ENCODE results near the gene HHATL.

Gene HHATL

GRCh38 chr3:42659451-42660130 lies 43.0 kb downstream of the HHATL start:
- in situ Hi-C loops (cut with MboI; ENCODE audit: low pct_unique_long_range_greater_than_20kb, low sequenced_read_pairs, unreplicated experiment) = no loop called here
- TF ChIP-seq, protein P1, sequence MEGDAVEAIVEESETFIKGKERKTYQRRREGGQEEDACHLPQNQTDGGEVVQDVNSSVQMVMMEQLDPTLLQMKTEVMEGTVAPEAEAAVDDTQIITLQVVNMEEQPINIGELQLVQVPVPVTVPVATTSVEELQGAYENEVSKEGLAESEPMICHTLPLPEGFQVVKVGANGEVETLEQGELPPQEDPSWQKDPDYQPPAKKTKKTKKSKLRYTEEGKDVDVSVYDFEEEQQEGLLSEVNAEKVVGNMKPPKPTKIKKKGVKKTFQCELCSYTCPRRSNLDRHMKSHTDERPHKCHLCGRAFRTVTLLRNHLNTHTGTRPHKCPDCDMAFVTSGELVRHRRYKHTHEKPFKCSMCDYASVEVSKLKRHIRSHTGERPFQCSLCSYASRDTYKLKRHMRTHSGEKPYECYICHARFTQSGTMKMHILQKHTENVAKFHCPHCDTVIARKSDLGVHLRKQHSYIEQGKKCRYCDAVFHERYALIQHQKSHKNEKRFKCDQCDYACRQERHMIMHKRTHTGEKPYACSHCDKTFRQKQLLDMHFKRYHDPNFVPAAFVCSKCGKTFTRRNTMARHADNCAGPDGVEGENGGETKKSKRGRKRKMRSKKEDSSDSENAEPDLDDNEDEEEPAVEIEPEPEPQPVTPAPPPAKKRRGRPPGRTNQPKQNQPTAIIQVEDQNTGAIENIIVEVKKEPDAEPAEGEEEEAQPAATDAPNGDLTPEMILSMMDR (IDR thresholded peaks at IDR 0.05; ENCODE audit: extremely low read depth, insufficient read depth, missing control alignments) = no peak
- peak; percentile 27 for DNase-seq (ENCODE audit: low spot score)

DNA sequence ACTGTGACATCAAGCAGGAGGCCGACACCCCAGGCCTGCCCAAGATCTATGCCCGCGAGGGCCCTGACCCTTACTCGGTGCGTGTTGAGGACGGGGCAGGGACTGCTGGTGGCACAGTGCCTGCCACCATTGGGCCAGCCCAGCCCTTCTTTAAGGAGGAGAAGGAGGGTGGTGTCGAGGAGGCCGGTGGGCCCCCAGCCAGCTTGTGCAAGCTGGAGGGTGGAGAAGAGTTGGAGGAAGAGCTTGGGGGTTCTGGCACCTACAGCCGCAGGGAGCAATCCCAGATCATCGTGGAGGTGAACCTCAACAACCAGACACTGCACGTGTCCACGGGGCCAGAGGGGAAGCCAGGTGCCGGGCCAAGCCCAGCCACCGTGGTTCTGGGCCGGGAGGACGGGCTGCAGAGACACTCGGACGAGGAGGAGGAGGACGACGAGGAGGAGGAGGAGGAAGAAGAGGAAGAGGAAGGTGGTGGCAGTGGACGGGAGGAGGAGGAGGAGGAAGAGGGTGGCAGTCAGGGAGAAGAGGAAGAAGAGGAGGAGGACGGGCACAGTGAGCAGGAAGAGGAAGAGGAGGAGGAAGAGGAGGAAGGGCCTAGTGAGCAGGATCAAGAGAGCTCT lies 43.7 kb downstream of the HHATL start:
- in situ Hi-C loops (cut with MboI; ENCODE audit: low pct_unique_long_range_greater_than_20kb, low sequenced_read_pairs, unreplicated experiment) = no loop called here
- DNase-seq (ENCODE audit: low spot score) = no peak
- TF ChIP-seq, protein P1 (IDR thresholded peaks at IDR 0.05; ENCODE audit: extremely low read depth, insufficient read depth, missing control alignments) = no peak

GRCh38 chr3:42658091-42658770 lies 44.4 kb downstream of the HHATL start:
- TF ChIP-seq, protein P1 (IDR thresholded peaks at IDR 0.05; ENCODE audit: extremely low read depth, insufficient read depth, missing control alignments) = no peak
- DNase-seq (ENCODE audit: low spot score) = no peak
- in situ Hi-C loops (cut with MboI; ENCODE audit: low pct_unique_long_range_greater_than_20kb, low sequenced_read_pairs, unreplicated experiment) = no loop called here

- DNase-seq (ENCODE audit: low spot score) = no peak
- in situ Hi-C loops (cut with MboI; ENCODE audit: low pct_unique_long_range_greater_than_20kb, low sequenced_read_pairs, unreplicated experiment) = no loop called here
- TF ChIP-seq, protein P1 (IDR thresholded peaks at IDR 0.05; ENCODE audit: extremely low read depth, insufficient read depth, missing control alignments) = no peak
Measured at GRCh38 chr3:42657675-42658074, 44.9 kb downstream of the HHATL start.

DNA sequence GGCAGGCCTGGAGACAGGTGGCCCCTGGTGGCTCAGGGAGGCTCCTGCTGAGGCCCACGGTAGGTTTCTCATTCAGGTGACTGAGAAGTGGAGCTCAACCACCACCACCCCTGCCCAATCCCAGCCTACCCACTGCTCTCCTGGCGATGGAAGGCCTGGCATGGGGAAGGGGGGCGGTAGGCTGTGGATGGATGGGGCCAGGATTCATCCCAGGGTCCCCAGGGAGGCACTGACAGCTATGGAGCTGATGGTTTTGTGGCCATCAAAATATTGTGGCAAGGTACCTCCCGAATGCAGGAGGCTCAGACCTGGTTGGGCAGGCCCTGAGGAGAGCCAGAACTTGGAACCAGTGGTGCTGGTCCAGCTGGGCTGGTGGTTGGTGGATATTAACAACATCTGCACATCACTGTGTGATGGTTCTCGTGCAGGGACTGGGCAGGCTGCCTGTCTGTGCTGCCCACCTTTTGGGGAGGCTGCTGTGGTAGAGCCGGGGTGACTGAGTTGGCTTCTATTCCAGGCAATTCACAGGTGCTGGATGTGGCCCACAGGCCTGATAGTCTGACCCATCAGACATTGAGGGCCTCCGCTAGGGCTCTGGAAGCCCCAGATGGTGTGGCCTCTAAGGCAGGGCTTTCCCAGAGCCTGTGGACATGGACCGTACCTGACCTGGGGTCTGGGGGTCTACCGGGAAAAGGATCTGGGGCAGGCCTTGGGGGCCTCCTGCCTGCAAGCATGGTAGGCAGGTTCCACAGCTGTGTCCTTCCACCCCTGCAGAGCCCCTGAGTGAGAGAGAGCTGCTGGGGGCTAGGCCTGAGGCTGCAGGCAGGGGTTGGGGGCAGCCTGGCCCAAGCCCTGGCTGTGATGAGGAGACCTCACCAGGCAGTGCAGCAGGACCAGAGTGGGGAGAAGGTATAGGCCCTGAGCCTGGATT lies 45.7 kb downstream of the HHATL start:
- DNase-seq (ENCODE audit: low spot score) = no peak
- TF ChIP-seq, protein P1 (IDR thresholded peaks at IDR 0.05; ENCODE audit: extremely low read depth, insufficient read depth, missing control alignments) = no peak
- in situ Hi-C loops (cut with MboI; ENCODE audit: low pct_unique_long_range_greater_than_20kb, low sequenced_read_pairs, unreplicated experiment) = no loop called here
